22Rv1 (cell line): ENCODE results near the gene TMEM191B.
"Not testable (repeated sequence)": the region's sequence is repeated elsewhere in the genome, so short reads cannot be mapped to it uniquely, and the experiment has no call there.

Source experiments
- ZFX ChIP-seq: fragments of 450-650 bp; IDR thresholded peaks from 2 replicates; pipeline ENCODE4 v1.6.1; 2017; ENCODE audit warnings: antibody characterized with exemption, borderline replicate concordance
- TF ChIP-seq, protein P1 (sequence below): fragments of 450-650 bp; IDR thresholded peaks from 2 replicates; pipeline ENCODE4 v1.5.1; 2017; ENCODE audit warnings: mild to moderate bottlenecking

DNA sequence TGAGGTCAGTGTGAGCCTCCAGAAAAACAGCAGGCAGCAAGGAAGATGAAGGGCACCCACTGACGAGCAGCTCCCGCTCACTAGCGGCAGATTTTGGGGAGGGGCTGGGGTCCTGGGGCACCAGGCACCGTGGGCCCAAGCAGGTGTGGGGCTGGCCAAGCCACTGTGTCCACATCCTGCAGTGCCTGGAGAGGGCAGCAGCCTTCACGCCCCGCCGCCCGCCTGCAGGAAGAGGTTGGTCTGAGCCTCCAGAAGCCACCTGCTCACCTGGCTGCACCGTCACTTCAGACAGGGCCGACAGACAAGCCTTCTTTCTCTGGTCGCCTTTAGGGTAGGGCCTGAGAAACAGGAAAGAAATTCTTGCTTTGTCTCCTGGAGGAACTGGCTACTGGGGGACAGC lies 15.8 kb downstream of the TMEM191B start:
- TF ChIP-seq, protein P1, sequence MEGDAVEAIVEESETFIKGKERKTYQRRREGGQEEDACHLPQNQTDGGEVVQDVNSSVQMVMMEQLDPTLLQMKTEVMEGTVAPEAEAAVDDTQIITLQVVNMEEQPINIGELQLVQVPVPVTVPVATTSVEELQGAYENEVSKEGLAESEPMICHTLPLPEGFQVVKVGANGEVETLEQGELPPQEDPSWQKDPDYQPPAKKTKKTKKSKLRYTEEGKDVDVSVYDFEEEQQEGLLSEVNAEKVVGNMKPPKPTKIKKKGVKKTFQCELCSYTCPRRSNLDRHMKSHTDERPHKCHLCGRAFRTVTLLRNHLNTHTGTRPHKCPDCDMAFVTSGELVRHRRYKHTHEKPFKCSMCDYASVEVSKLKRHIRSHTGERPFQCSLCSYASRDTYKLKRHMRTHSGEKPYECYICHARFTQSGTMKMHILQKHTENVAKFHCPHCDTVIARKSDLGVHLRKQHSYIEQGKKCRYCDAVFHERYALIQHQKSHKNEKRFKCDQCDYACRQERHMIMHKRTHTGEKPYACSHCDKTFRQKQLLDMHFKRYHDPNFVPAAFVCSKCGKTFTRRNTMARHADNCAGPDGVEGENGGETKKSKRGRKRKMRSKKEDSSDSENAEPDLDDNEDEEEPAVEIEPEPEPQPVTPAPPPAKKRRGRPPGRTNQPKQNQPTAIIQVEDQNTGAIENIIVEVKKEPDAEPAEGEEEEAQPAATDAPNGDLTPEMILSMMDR: not testable (repeated sequence)
- TF ChIP-seq ZFX: not testable (repeated sequence)
